SU-DHL-6 (cell line): ENCODE measurements around the gene SSTR5.

ENCODE experiments used
- H2AFZ ChIP-seq: fragments of 200-600 bp; sonication (generic); 2 replicates; pipeline ENCODE4 v1.6.1; 2014; ENCODE audit warnings: low read depth, mild to moderate bottlenecking, moderate library complexity, mixed read lengths, antibody characterized with exemption, low read length; ENCODE audit not compliant: severe bottlenecking
- H3F3A ChIP-seq: fragments of 200-600 bp; shearing (Covaris generic); 2 replicates; pipeline ENCODE4 v1.6.0; 2016; ENCODE audit warnings: antibody characterized with exemption, mild to moderate bottlenecking; ENCODE audit not compliant: insufficient read depth
- H3K27ac ChIP-seq: fragments of 200-600 bp; sonication (generic); 2 replicates; pipeline ENCODE4 v1.5.1; 2016; ENCODE audit warnings: low read depth, mild to moderate bottlenecking, low read length, moderate library complexity, mixed read lengths
- H3K27me3 ChIP-seq: fragments of 200-600 bp; sonication (generic), shearing (Covaris generic); 2 replicates; pipeline ENCODE4 v1.6.0; 2014; ENCODE audit warnings: mild to moderate bottlenecking, low read length
- H3K36me3 ChIP-seq: fragments of 200-600 bp; sonication (generic); 2 replicates; pipeline ENCODE4 v1.6.1; 2014; ENCODE audit warnings: mild to moderate bottlenecking, low read length, mixed read lengths
- H3K4me2 ChIP-seq: fragments of 300-600, 200-600 bp; shearing (Covaris generic), sonication (generic); 2 replicates; pipeline ENCODE4 v1.6.0; 2014; ENCODE audit warnings: low read length, low read depth, mild to moderate bottlenecking; ENCODE audit not compliant: poor library complexity, severe bottlenecking
- H3K4me3 ChIP-seq: fragments of 200-600 bp; sonication (generic); 2 replicates; pipeline ENCODE4 v1.5.1; 2014; ENCODE audit warnings: antibody characterized with exemption, low read length, mild to moderate bottlenecking, mixed read lengths; ENCODE audit not compliant: insufficient read depth, poor library complexity, severe bottlenecking
- H3K79me2 ChIP-seq: fragments of 200-600 bp; sonication (generic); 2 replicates; pipeline ENCODE4 v1.6.1; 2014; ENCODE audit warnings: mild to moderate bottlenecking, low read length, moderate library complexity; ENCODE audit not compliant: insufficient read depth
- H3K9ac ChIP-seq: fragments of 200-600 bp; sonication (generic); 2 replicates; pipeline ENCODE4 v1.7.0; 2014; ENCODE audit warnings: mild to moderate bottlenecking, low read length
- H3K9me2 ChIP-seq: fragments of 200-600 bp; sonication (generic); replicated peaks from 2 replicates; pipeline ENCODE4 v1.6.1; 2014; ENCODE audit warnings: low read length; ENCODE audit not compliant: insufficient read depth
- H3K9me3 ChIP-seq: fragments of 200-600 bp; sonication (generic); 2 replicates; pipeline ENCODE4 v1.6.1; 2014; ENCODE audit warnings: low read length, mixed read lengths; ENCODE audit not compliant: insufficient read depth
- H4K20me1 ChIP-seq: fragments of 200-600 bp; sonication (generic); 2 replicates; pipeline ENCODE4 v1.6.1; 2014; ENCODE audit warnings: low read depth, mild to moderate bottlenecking, antibody characterized with exemption, low read length, moderate library complexity, mixed read lengths
- EZH2phosphoT487 ChIP-seq: fragments of 200-600 bp; sonication (generic), shearing (Covaris generic); conservative IDR thresholded peaks from 2 replicates; pipeline ENCODE4 v1.6.1; 2018; ENCODE audit warnings: mild to moderate bottlenecking, antibody characterized with exemption, low read length, moderate library complexity, mixed read lengths
- TF ChIP-seq, protein P1 (sequence below): fragments of 200-600 bp; sonication (generic); IDR thresholded peaks from one replicate; pipeline ENCODE4 v1.5.1; 2017; ENCODE audit warnings: antibody characterized with exemption, mild to moderate bottlenecking, low read length, moderate library complexity; ENCODE audit not compliant: insufficient read depth, poor library complexity, severe bottlenecking

Gene SSTR5

DNA sequence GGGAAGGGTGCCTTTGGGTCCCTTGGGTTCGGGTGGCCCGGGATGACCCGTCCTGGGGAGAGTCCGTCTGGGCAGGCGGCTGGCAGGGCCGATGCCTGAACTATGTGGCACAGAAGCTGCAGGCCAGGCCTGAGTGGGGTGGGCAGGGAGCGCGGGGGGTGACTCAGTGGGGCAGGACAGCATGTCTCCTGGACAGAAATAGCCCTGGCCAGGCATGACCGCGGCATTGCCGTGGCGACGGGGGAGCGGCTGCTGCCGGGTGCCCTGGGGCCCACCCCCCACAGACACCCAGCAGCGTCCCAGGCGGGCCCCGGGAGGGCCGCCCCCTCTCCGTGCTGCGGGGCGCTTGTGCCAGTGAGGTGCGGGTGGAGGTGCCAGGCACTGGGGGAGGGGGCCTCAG lies 25.3 kb downstream of the SSTR5 start:
- Histone ChIP-seq H3K36me3 (no peaks in the 10 kb centered on the region), H2AFZ (no peak overlapping the region), H3K79me2 (no peaks in the 10 kb centered on the region), H3K27me3 (no peaks in the 10 kb centered on the region), H3K4me2 (no peak overlapping the region), H3K4me3 (no peak overlapping the region), H3K9ac (no peak overlapping the region), H3K9me2 (no peaks in the 10 kb centered on the region), H4K20me1 (no peaks in the 10 kb centered on the region), H3K27ac (no peak overlapping the region), H3K9me3 (no peaks in the 10 kb centered on the region), H3F3A (no peaks in the 10 kb centered on the region)
- TF ChIP-seq EZH2phosphoT487 = no peak
- TF ChIP-seq, protein P1, sequence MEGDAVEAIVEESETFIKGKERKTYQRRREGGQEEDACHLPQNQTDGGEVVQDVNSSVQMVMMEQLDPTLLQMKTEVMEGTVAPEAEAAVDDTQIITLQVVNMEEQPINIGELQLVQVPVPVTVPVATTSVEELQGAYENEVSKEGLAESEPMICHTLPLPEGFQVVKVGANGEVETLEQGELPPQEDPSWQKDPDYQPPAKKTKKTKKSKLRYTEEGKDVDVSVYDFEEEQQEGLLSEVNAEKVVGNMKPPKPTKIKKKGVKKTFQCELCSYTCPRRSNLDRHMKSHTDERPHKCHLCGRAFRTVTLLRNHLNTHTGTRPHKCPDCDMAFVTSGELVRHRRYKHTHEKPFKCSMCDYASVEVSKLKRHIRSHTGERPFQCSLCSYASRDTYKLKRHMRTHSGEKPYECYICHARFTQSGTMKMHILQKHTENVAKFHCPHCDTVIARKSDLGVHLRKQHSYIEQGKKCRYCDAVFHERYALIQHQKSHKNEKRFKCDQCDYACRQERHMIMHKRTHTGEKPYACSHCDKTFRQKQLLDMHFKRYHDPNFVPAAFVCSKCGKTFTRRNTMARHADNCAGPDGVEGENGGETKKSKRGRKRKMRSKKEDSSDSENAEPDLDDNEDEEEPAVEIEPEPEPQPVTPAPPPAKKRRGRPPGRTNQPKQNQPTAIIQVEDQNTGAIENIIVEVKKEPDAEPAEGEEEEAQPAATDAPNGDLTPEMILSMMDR = no peak

- no peaks in the 10 kb centered on the region for H3K9me3 ChIP-seq
- H3F3A ChIP-seq = no peaks in the 10 kb centered on the region
- no peaks in the 10 kb centered on the region for H4K20me1 ChIP-seq
- H3K9me2 ChIP-seq = no peaks in the 10 kb centered on the region
- TF ChIP-seq, protein P1 = no peak
- TF ChIP-seq EZH2phosphoT487 = no peak
- no peaks in the 10 kb centered on the region for H3K36me3 ChIP-seq
- no peaks in the 10 kb centered on the region for H3K79me2 ChIP-seq
- H3K4me2 ChIP-seq = no peak overlapping the region
- H3K9ac ChIP-seq = no peak overlapping the region
- H3K4me3 ChIP-seq = no peak overlapping the region
- no peaks in the 10 kb centered on the region for H3K27me3 ChIP-seq
- no peak overlapping the region for H2AFZ ChIP-seq
- no peak overlapping the region for H3K27ac ChIP-seq
These were observed 25.9 kb downstream of the SSTR5 start for GRCh38 chr16:1098266-1098991.

- H3K4me2 ChIP-seq = no peak overlapping the region
- no peaks in the 10 kb centered on the region for H3F3A ChIP-seq
- no peaks in the 10 kb centered on the region for H3K9me2 ChIP-seq
- no peaks in the 10 kb centered on the region for H3K79me2 ChIP-seq
- H3K4me3 ChIP-seq = no peak overlapping the region
- no peak overlapping the region for H3K27ac ChIP-seq
- H3K9ac ChIP-seq = no peak overlapping the region
- H3K36me3 ChIP-seq = no peaks in the 10 kb centered on the region
- no peak overlapping the region for H2AFZ ChIP-seq
- TF ChIP-seq EZH2phosphoT487 = no peak
- TF ChIP-seq, protein P1 = no peak
- no peaks in the 10 kb centered on the region for H4K20me1 ChIP-seq
- no peaks in the 10 kb centered on the region for H3K27me3 ChIP-seq
- H3K9me3 ChIP-seq = no peaks in the 10 kb centered on the region
These were observed 26.9 kb downstream of the SSTR5 start for GRCh38 chr16:1099189-1100083.
